NCI-H1436 treated with DMSO at 0.1 percent for 48 hours (cell line): ENCODE results near the gene ARHGEF25.
"Not testable (repeated sequence)": the region's sequence is repeated elsewhere in the genome, so short reads cannot be mapped to it uniquely, and the experiment has no call there.

Experiments
- DNase-seq: peaks from one replicate; lab custom pipeline; 2025; lab: John Stamatoyannopoulos, UW

Gene ARHGEF25

DNA sequence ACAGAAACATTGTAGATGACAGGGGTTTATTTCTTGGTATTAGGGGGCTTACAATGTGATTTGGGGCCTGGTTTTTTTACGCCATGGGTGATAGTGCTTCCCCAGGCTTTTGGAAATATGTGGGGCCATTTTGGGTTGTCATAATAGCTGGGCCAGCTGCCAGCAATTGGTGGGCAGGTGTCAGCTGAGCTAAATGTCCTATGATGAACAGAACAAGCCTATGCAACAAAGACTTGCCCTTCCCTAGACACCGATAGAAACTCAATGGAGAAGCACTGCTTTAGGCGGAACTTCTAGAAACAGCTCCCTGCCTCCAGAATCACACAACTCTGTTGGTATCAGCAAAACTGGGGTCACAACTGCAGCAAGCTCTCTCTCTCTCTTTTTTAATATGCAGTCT lies 26.9 kb downstream of the ARHGEF25 start:
- no peak for DNase-seq

DNA sequence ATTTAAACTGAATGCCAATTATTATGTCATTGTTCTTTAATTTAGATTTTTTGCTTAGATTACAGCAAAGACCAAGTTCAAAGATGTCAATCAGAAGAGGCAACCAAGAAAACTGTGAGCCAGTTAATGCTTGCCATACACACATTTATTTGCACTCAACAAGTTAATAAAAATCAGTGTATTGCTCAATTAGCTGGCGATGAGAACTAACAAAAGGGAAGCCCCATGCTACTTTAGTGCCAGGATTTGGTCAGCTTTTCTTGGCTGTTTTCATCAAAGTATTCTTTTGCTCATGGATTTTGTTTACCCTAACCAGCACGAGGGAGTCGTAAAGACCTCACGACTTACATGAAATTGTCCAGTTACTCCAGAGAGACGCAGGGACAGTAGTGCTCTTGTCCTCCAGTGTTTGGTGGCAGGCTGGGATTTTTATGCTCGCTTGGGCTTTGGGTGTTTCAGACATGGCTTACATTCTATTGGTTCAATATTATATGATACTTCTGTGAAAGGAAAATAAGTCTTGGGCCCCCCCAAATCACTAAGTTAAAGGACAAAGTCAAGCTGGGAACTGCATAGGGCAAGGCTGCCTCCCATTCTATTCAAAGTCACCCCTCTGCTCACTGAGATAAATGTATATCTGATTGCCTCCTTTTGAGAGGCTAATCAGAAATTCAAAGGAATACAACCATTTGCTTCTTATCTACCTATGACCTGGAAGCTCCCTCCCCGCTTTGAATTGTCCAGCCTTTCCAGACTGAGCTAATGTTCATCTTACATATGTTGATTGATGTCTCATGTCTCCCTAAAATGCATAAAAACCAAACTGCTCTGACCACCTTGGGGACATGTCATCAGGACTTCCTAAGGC lies 29.2 kb downstream of the ARHGEF25 start:
- DNase-seq = no peak

DNA sequence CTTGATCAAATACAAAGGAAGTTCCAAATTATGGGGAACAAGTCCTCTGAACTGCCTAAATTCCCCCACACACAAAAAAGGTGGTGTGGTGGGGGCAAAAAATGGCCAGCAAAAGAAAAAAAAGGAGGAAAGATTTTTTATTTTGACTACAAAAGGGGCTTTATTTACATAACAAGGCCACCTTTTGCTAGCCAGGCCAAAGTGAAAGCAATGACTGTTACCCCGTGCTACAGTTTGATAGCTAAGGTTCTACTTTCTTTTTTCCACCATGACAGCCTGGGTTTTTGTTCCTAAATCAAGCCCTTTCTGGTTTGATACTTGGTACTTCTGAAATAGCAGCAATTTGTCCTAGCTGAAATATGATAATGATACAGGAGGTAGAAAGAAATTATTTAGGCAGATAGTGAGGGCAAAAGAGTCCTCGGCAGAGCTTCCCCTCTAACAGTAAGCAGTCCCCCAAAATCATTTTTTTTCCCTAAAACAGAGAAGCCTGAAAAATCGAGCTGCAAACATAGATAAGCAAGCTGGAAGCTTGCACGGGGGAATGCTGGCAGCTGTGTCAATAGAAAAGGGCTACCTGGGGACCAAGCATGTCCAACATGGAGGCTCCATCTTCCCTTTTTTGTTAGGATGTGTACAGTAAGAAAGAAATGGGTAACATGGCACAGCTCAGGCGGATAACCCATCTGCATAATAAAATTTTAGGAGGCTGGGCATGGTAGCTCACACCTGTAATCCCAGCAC lies 30.6 kb downstream of the ARHGEF25 start:
- no peak for DNase-seq

DNA sequence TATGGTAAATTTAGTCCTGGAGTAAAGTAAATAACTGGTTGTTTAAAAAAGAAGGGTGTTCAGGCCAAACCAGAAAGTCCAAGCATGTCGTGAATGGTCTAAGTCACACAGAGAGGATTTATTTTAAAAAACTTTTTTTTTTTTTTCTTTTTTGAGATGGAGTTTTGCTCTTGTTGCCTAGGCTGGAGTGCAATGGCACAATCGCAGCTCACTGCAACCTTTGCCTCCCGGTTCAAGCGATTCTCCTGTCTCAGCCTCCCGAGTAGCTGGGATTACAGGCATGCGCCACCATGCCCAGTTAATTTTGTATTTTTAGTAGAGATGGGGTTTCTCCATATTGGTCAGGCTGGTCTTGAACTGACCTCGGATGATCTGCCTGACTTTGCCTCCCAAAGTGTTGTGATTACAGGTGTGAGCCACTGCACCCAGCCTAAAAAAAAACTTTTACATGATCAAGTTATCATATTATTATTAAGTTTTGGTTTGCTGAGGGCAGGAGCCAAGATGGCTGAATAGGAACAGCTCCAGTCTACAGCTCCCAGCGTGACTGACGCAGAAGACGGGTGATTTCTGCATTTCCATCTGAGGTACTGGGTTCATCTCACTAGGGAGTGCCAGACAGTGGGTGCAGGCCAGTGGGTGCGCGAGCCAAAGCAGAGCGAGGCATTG lies 34.9 kb downstream of the ARHGEF25 start:
- DNase-seq = not testable (repeated sequence)

DNA sequence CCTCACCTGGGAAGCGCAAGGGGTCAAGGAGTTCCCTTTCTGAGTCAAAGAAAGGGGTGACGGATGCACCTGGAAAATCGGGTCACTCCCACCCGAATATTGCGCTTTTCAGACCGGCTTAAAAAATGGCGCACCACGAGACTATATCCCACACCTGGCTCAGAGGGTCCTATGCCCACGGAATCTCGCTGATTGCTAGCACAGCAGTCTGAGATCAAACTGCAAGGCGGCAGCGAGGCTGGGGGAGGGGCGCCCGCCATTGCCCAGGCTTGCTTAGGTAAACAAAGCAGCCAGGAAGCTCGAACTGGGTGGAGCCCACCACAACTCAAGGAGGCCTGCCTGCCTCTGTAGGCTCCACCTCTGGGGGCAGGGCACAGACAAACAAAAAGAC lies 35.4 kb downstream of the ARHGEF25 start:
- DNase-seq = not testable (repeated sequence)

DNA sequence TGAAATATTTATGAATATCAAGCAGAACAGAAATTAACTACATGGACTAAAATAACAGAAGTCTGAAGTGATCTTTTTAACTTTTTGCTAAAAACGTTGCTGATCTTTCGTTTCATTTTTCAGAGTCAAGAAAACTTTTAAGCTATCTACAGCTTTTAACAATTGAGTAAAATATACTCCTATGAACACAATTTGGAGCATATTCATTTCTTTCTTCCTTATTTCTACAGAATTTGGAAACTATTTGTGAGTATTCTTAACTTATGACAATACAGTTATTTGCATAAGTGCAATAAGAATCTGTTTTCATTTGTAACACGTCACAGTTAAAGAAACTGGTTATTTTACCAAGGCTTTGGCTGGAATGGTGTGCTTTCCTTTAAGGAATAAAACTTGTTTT lies 42.8 kb downstream of the ARHGEF25 start:
- no peak for DNase-seq

DNA sequence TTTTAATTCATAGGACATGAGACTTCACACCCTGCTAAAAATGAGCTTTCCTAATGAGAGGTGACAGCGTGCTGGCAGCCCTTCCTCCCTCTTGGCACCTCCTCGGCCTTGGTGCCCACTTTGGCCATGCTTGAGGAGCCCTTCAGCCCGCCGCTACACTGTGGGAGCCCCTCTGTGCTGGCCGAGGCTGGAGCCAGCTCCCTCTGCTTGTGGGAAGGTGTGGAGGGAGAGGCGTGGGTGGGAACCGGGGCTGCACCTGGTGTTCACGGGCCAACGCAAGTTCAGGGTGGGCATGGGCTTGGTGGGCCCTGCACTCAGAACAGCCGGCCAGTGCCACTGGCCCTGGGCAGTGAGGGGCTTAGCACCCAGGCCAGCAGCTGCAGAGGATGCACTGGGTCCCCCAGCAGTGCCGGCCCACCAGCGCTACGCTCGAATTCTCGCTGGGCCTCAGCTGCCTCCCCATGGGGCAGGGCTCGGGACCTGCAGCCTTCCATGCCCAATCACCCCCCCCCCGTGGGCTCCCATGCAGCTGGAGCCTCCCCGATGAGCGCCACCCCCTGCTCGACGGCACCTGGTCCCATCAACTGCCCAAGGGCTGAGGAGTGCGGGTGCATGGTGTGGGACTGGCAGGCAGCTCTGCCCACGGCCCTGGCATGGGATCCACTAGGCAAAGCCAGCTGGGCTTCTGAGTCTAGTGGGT lies 44.5 kb downstream of the ARHGEF25 start:
- no peak for DNase-seq

DNA sequence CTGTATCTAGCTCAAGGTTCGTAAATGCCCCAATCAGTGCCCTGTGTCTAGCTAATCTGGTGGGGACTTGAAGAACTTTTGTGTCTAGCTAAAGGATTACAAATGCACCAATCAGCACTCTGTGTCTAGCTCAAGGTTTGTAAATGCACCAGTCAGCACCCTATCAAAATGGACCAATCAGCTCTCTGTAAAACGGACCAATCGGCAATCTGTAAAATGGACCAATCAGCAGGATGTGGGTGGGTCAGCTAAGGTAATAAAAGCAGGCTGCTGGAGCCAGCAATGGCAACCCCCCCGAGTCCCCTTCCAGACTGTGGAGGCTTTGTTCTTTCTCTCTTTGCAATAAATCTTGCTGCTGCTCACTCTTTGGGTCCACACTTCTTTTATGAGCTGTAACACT lies 45.2 kb downstream of the ARHGEF25 start:
- not testable (repeated sequence) for DNase-seq

DNA sequence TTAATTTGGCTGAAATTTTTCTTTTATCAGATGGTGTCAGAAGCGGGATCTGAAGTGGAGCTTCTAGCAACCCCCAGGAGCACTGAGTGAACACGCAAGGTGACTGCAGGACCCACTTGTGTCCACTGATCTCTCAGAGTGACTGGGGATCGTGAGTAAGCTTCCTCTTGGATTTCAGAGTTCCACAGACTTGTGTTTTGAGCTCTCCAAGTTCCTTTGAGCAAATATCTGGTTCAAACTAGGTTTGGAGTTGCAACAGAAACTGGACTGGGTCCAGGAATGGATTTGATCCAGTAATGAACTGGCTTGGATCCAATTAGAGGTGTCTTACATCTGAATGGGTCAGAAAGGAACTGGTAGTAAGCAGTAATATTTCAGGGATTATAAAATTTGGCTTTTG lies 46.5 kb downstream of the ARHGEF25 start:
- no peak for DNase-seq

DNA sequence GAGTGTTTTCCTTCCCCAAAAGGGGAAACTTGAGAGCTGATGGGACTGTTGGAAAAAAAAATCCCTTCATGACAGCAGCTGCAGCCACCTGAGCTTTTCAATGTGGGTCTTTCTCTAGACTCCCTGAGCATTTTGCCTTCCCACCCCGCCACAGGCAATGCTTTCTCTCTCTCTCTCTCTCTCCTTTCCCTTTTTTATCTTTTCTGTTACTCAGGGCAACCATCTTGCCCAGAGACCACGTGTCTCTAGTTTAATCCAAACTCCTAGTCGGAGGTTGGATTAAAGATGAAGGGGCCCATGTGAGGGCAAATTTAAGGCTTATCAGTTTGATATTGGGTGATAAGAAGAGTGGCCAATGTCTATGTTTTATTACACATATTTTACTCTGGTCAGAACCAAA lies 47.7 kb downstream of the ARHGEF25 start:
- no peak for DNase-seq

DNA sequence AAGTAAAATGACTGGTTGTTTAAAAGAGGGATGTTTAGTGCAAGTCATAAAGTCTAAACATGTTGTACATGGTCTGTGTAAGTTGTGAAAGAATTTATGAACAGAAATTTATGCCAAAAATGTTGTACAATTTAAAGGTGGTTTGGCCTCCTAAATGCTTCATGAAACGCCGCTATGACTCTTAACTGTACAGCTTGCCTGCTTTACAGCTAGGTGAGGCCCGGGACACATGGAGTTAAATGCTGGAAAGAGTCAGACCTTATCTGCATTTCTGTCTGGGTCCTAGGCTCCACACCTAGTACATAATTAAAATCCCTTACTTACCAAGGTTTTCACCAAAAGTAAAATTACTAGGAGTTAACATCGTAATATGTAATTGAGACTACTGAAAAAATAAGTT lies 50.1 kb downstream of the ARHGEF25 start:
- DNase-seq = no peak

DNA sequence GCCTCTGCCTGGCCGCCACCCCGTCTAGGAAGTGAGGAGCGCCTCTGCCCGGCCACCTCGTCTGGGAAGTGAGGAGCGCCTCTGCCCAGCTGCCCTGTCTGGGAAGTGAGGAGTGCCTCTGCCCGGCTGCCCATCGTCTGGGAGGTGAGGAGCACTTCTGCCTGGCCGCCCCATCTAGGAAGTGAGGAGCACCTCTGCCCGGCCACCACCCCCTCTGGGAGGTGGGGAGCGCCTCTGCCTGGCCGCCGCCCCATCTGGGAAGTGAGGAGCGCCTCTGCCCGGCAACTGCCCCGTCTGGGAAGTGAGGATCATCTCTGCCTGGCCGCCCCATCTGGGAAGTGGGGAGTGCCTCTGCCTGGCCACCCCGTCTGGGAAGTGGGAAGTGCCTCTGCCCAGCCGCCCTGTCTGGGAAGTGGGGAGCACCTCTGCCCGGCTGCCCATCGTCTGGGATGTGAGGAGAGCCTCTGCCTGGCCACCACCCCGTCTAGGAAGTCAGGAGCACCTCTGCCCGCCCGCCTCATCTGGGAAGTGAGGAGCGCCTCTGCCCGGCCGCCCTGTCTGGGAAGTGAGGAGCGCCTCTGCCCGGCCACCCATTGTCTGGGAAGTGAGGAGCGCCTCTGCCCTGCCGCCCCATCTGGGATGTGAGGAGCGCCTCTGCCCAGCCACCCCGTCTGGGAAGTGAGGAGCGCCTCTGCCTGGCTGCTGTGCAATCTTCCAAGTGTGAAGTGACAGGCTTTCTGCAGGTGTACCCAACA lies 54.0 kb downstream of the ARHGEF25 start:
- DNase-seq = not testable (repeated sequence)
